Putamen (tissue), 1 donor: ENCODE measurements around the gene ATF4.
A peak's percentile ranks its signal among the peaks of the same experiment; 100 is the strongest.

Experiments used
- DNase-seq: peaks from one replicate; pipeline ENCODE4 v3.0.0-alpha.2; 2016; ENCODE audit warnings: low spot score

The ATF4 gene

GRCh38 chr22:39520226-39521105 is at the start of gene ATF4:
Gene ATF4 (plus strand): TSS chr22:39520562. CDS start chr22:39521446, 884 bp downstream.
- DNase-seq: peak; percentile 87

GRCh38 chr22:39471381-39472141 is 48.8 kb upstream of the ATF4 start:
- DNase-seq: no peak

- no peak for DNase-seq
These were observed 47.5 kb upstream of the ATF4 start for GRCh38 chr22:39472570-39473556.

- no peak for DNase-seq
These were observed 46.5 kb upstream of the ATF4 start for GRCh38 chr22:39473851-39474250.

- DNase-seq: no peak
These were observed 45.8 kb upstream of the ATF4 start for GRCh38 chr22:39474351-39475111.

GRCh38 chr22:39475337-39475736 is 45.0 kb upstream of the ATF4 start:
- DNase-seq: no peak

- no peak for DNase-seq
These were observed 44.5 kb upstream of the ATF4 start for GRCh38 chr22:39475902-39476301.

GRCh38 chr22:39476664-39477063 is 43.7 kb upstream of the ATF4 start:
- no peak for DNase-seq

- DNase-seq: no peak
These were observed 42.8 kb upstream of the ATF4 start for GRCh38 chr22:39477542-39477941.

GRCh38 chr22:39478441-39478850 is 41.9 kb upstream of the ATF4 start:
- DNase-seq: no peak

GRCh38 chr22:39479254-39479653 is 41.1 kb upstream of the ATF4 start:
- no peak for DNase-seq

GRCh38 chr22:39480557-39480956 is 39.8 kb upstream of the ATF4 start:
- no peak for DNase-seq

GRCh38 chr22:39481054-39481453 is 39.3 kb upstream of the ATF4 start:
- no peak for DNase-seq

- no peak for DNase-seq
These were observed 38.8 kb upstream of the ATF4 start for GRCh38 chr22:39481595-39481994.

- DNase-seq: no peak
These were observed 37.6 kb upstream of the ATF4 start for GRCh38 chr22:39482768-39483167.

- no peak for DNase-seq
These were observed 33.2 kb upstream of the ATF4 start for GRCh38 chr22:39486951-39487825.

GRCh38 chr22:39487826-39488520 is 32.4 kb upstream of the ATF4 start:
- DNase-seq: no peak

- no peak for DNase-seq
These were observed 31.7 kb upstream of the ATF4 start for GRCh38 chr22:39488563-39489083.
